PFSK-1 (cell line): ENCODE measurements around the gene FUBP3.

Experiments
- FOXP2 ChIP-seq: optimal IDR thresholded peaks from 2 replicates; pipeline ENCODE3; 2011; ENCODE audit warnings: borderline replicate concordance, control low read depth, inconsistent platforms; ENCODE audit not compliant: insufficient read depth; ENCODE audit errors: extremely low read length, extremely low read depth
- POLR2AphosphoS5 ChIP-seq: IDR thresholded peaks from 2 replicates; pipeline ENCODE4 v1.6.1; 2012; ENCODE audit warnings: low read depth, mild to moderate bottlenecking, control low read depth, low read length, moderate library complexity
- REST ChIP-seq, 2 experiments: IDR thresholded peaks; 2 replicates each; pipeline versions ENCODE4 v1.6.1 to v1.8.0; 2011 to 2012; ENCODE audit warnings: low read depth in 2 of 2, low read length in 2 of 2, control low read depth in 1 of 2, inconsistent platforms in 1 of 2, mild to moderate bottlenecking in 1 of 2, moderate library complexity in 1 of 2; ENCODE audit not compliant: insufficient read depth in 1 of 2
- SIN3A ChIP-seq: IDR thresholded peaks from 2 replicates; pipeline ENCODE4 v1.6.1; 2012; ENCODE audit warnings: mild to moderate bottlenecking, low read length, moderate library complexity, borderline replicate concordance; ENCODE audit not compliant: insufficient read depth
- TAF1 ChIP-seq: IDR thresholded peaks from 2 replicates; pipeline ENCODE4 v1.6.1; 2012; ENCODE audit warnings: low read length, control low read depth, borderline replicate concordance; ENCODE audit not compliant: insufficient read depth

GRCh38 chr9:130661451-130662098, 82.2 kb downstream of the FUBP3 start:
- TF ChIP-seq REST (IDR thresholded peaks at IDR 0.05; ENCODE audit: insufficient read depth in 1 of 2, low read depth in 2 of 2, low read length in 2 of 2) (no peak), POLR2AphosphoS5 (no peak), SIN3A (no peak), TAF1 (no peak), FOXP2 (no peak)
